Natural killer cell treated with Interleukin-12 subunit alpha and Interleukin-12 subunit beta and Interleukin-15 and Interleukin-18, amount 100 ng/mL, for 72 hours (primary cell): ENCODE data around the gene EFNA5. TPM values are rescaled to one million over a fixed set of nuclear protein-coding genes. Genes with fewer than 3 reads are reported as not detected.

Source experiments
- ATAC-seq, 2 donors: fragments of 150-1000 bp; cut with Tn5 transposase in 1 of 2; sonication (Bioruptor Pico), chemical (Tn5 transposase) in 1 of 2; 2 replicates each; pipeline ENCODE4 v1.10.0; 2021
- DNase-seq: peaks from one replicate; pipeline ENCODE4 v3.0.0; 2022; ENCODE audit warnings: low spot score
- H3K27ac Mint-ChIP-seq, 2 donors: 1 replicate in 1 of 2; 2 replicates in 1 of 2; pipeline ENCODE4 v1.8.0; 2022; ENCODE audit warnings: mixed read lengths in 2 of 2, mild to moderate bottlenecking in 1 of 2, moderate library complexity in 1 of 2
- H3K27me3 Mint-ChIP-seq, 2 donors: 1 replicate in 1 of 2; 2 replicates in 1 of 2; pipeline ENCODE4 v1.8.0; 2022; ENCODE audit warnings: mixed read lengths in 2 of 2
- H3K36me3 Mint-ChIP-seq: one replicate; pipeline ENCODE4 v1.8.0; 2022; ENCODE audit warnings: mixed read lengths
- H3K4me1 Mint-ChIP-seq, 2 donors: 1 replicate in 1 of 2; 2 replicates in 1 of 2; pipeline ENCODE4 v1.8.0; 2022; ENCODE audit warnings: low read depth in 2 of 2, mixed read lengths in 2 of 2, mild to moderate bottlenecking in 1 of 2
- H3K4me3 Mint-ChIP-seq: one replicate; pipeline ENCODE4 v1.8.0; 2022; ENCODE audit warnings: mixed read lengths
- H3K9me3 Mint-ChIP-seq: 2 replicates; pipeline ENCODE4 v1.8.0; 2022; ENCODE audit warnings: mixed read lengths
- total RNA-seq, 2 donors: library from RNA; stranded (reverse); gene quantifications; one replicate each; pipeline ENCODE4 v1.2.3, GENCODE V29; 2022

Gene EFNA5
- total RNA-seq, 2 donors from 2014 or later = 1.2 to 2.2 TPM

DNA sequence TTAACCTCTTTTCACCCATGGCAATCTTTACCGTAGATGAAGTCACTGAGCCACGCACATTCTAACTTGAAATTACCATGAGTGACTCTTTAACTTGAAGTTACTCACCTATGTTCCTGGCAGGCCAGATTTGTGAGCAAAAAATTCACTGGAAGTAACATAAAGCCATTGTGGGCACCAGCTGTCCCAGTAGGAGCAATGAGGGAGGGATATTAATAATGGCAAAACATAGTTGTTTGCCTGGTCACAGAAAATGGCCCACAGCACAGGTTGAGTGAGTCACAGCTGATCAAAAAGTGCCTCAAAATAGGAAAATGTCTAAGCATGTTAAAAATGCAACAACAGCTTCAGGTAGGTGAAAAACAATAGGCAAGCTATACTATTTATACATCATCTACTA lies 146.6 kb downstream of the EFNA5 start:
- peaks cover 12 to 15% of the 10 kb centered on the region in 2 donors for H3K4me1 Mint-ChIP-seq
- no peak overlapping the region for H3K4me3 Mint-ChIP-seq
- no peaks in the 10 kb centered on the region for H3K9me3 Mint-ChIP-seq
- H3K27ac Mint-ChIP-seq = no peak overlapping the region
- no peak for DNase-seq
- no peaks in the 10 kb centered on the region for H3K36me3 Mint-ChIP-seq
- H3K27me3 Mint-ChIP-seq = peaks cover 0 to 2% of the 10 kb centered on the region in 2 donors
- ATAC-seq = no peak

DNA sequence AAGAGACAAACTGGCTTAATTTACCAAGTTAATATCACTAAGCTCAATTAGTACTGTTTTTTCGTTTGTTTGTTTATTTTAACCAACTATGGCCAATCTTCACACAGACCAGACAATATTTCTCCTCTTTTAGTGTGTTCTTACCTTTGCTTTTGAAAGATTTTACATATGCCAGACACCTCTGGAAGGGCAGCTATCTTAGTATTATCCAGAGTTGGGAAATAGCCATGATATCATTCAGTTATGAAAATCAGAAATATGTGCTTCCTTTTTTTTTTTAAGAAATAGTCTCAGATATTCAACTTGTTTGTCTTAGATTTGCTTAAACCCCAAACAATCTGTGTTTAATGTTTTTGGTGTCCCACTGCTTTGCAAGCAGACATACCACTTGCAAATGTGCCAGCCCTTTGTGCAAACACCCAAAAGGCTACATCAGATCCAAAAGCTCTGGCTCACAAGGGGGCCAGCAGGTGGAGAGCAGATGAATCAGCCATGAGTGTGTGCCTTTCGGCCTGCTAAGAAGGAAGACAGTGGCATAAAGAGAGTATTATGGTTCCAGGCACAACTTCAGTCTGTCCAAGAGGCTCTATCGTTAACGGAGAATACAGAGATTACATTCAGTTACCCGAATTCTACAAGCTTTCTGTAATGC lies 147.6 kb downstream of the EFNA5 start:
- Mint-ChIP-seq H3K4me1 (peaks cover 13 to 15% of the 10 kb centered on the region in 2 donors), H3K27ac (peak overlapping the region in 1 of 2 donors; percentile 6), H3K36me3 (no peaks in the 10 kb centered on the region), H3K9me3 (no peaks in the 10 kb centered on the region), H3K4me3 (no peak overlapping the region), H3K27me3 (peaks cover 0 to 2% of the 10 kb centered on the region in 2 donors)
- no peak for DNase-seq
- no peak for ATAC-seq

DNA sequence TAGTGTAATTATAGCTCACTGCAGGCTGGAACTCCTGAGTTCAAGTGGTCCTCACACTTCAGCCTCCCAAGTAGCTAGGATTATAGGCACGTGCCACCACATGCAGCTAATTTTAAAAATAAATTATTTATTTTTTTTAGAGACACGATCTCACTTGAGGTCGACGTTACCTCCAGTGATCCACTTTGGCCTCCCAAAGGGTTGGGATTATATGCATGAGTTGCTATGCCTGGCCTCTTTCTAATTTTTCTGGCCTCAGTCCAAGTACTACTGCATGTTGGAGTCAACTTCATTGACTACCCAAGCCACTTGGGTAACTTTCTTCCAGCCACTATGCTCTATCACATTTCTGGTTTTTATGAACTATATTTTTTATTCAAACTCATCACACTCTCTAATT lies 148.3 kb downstream of the EFNA5 start:
- H3K4me1 Mint-ChIP-seq = peaks cover 16 to 20% of the 10 kb centered on the region in 2 donors
- DNase-seq (no peak), ATAC-seq (no peak)
- H3K36me3 Mint-ChIP-seq = no peaks in the 10 kb centered on the region
- no peak overlapping the region for H3K27ac Mint-ChIP-seq
- no peak overlapping the region for H3K4me3 Mint-ChIP-seq
- no peaks in the 10 kb centered on the region for H3K9me3 Mint-ChIP-seq
- H3K27me3 Mint-ChIP-seq = peaks cover 0 to 2% of the 10 kb centered on the region in 2 donors

DNA sequence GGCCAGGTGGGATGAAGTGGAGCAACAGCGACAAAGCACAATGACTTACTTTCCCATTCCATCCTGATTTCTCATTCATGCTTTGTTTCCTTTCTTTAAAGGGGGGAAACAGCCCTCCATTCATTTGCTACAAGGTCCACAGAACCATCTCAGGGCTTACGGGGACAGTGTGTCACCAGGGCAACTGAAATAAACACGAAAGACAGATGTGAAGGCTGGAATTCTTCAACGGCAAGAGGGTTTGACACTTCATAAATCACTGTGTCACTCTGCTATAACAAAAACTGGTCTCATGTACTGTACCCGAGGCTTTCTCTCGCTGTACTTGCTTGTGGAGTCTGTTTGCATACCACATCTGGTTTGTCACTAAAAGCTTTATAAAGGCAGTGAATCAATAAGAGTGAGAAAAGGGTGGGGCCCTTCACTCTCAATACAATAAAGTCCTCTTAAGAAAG lies 150.8 kb downstream of the EFNA5 start:
- Mint-ChIP-seq H3K4me3 (peak overlapping the region; percentile 72), H3K36me3 (no peaks in the 10 kb centered on the region), H3K4me1 (peaks cover 21 to 22% of the 10 kb centered on the region in 2 donors), H3K27ac (peak overlapping the region; percentile 3 to 72), H3K27me3 (no peaks in the 10 kb centered on the region), H3K9me3 (no peaks in the 10 kb centered on the region)
- DNase-seq (no peak), ATAC-seq (peak in 1 of 2 donors; percentile 36)

DNA sequence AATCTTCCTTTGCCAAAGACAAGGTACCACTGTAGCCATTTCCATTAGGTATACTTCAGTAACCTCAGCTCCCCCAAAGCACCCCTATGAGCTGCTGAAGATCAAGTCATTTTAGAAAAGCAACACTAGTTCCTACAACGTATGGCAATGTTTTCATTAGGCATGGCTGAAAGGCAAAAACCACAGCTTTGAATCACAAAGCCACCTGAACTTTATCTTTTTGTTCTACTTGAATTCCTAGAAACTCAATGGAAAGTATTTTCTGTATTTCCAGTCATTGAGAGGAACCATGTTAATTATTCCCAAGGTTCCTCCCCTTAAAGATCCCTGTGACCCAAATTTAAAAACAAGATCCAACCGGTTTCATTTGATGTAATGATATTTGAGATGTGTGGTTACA lies 152.1 kb downstream of the EFNA5 start:
- Mint-ChIP-seq H3K4me3 (no peak overlapping the region), H3K27ac (no peak overlapping the region), H3K9me3 (no peaks in the 10 kb centered on the region), H3K4me1 (peaks cover 17 to 22% of the 10 kb centered on the region in 2 donors), H3K27me3 (no peaks in the 10 kb centered on the region), H3K36me3 (no peaks in the 10 kb centered on the region)
- DNase-seq (no peak), ATAC-seq (no peak)

DNA sequence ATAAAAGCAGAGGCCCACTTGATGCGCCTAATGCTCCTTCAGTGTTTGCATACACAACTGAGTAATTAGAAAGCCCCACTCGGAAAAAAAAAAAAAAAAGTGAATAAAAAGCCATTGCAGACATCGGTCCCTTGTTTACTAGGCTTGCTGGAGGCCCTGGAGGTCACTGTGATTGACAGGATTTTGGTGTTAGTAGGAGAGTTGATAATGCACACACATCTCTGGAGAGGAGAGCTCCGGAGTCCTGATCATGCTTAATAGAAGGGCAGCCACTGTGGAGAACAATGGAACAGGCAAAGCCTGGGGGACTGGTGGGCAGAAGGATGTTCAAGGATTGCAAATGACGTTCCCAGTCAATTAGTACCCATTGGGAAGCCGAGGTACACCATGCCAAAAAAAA lies 152.5 kb downstream of the EFNA5 start:
- Mint-ChIP-seq H3K9me3 (no peaks in the 10 kb centered on the region), H3K27ac (no peak overlapping the region), H3K27me3 (no peaks in the 10 kb centered on the region), H3K4me1 (peaks cover 18 to 22% of the 10 kb centered on the region in 2 donors), H3K4me3 (no peak overlapping the region), H3K36me3 (no peaks in the 10 kb centered on the region)
- no peak for DNase-seq
- ATAC-seq = no peak

DNA sequence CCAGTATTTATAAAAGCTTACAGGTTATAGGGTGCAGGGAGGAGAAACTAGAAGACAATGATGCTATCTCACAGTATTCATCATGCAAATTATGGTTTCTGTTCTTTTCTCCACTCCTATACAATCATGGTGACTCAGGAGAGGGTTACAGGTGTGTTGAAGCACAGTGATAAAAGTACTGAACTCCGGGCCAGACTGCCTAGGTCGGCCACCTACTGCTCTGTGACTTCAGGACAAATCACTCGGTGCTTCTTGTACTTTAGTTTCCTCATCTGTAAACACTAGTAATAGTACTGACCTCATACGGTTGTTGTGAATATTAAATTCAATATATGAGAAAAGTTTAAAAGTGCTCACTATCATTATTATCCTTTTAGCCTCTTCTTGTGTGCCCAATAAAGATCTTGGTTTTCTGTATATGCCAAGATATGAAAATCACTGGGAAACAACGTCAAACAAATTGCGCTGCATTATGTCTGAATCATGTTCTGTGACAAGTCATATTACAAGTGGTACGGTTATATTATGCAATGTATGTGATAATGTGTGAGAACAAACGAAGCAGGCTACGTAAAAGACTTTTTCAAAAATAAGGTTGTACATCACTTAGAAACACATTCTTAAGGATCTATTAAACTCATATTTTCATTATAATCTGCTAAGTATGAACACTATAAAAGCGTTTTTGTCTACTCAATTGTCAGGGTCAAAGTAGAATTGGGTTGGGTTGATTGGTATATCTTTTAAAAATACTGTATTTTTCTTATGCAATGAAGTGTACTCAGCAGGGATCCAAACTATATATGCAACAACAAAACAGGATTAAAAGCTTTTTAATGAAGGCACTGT lies 153.3 kb downstream of the EFNA5 start:
- DNase-seq = no peak
- H3K4me3 Mint-ChIP-seq = no peak overlapping the region
- H3K27ac Mint-ChIP-seq = peak overlapping the region; percentile 2 to 12
- peaks cover 21 to 23% of the 10 kb centered on the region in 2 donors for H3K4me1 Mint-ChIP-seq
- H3K36me3 Mint-ChIP-seq = no peaks in the 10 kb centered on the region
- H3K27me3 Mint-ChIP-seq = no peaks in the 10 kb centered on the region
- no peaks in the 10 kb centered on the region for H3K9me3 Mint-ChIP-seq
- ATAC-seq = no peak

DNA sequence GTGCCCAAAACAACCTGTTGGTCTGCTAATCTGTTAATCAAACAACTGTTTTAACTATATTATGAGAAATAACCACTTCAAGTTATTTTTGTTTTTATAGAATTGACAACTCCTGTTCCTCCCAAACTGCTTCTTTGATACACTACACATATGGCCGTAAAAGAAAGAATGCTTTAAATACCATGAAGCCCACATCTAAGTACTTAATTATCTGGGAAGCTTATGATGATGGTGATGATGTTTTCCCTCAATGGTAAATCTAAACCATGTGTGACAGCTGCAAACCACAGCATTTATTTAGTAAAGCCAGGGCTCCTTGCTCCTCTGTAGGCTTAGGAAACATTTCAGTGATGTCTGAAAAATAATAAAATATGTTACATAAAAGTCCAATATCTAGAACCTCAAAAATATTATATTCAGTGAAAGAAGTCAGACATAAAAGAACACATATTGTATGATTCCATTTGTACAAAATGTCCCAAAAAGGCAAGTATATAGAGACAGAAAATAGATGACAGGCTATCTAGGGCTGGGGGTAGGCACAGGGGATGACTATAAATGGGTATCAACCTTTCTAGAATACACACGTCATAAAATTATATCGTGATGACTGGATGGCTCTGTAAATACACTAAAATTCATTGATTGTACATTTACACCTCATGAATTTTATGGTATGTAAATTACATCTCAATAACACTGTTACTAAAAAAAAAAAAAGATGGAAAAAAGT lies 154.1 kb downstream of the EFNA5 start:
- no peaks in the 10 kb centered on the region for H3K27me3 Mint-ChIP-seq
- H3K27ac Mint-ChIP-seq = peak overlapping the region in 1 of 2 donors; percentile 12
- H3K36me3 Mint-ChIP-seq = no peaks in the 10 kb centered on the region
- no peak overlapping the region for H3K4me3 Mint-ChIP-seq
- no peaks in the 10 kb centered on the region for H3K9me3 Mint-ChIP-seq
- DNase-seq (no peak), ATAC-seq (no peak)
- H3K4me1 Mint-ChIP-seq = peaks cover 21 to 28% of the 10 kb centered on the region in 2 donors

DNA sequence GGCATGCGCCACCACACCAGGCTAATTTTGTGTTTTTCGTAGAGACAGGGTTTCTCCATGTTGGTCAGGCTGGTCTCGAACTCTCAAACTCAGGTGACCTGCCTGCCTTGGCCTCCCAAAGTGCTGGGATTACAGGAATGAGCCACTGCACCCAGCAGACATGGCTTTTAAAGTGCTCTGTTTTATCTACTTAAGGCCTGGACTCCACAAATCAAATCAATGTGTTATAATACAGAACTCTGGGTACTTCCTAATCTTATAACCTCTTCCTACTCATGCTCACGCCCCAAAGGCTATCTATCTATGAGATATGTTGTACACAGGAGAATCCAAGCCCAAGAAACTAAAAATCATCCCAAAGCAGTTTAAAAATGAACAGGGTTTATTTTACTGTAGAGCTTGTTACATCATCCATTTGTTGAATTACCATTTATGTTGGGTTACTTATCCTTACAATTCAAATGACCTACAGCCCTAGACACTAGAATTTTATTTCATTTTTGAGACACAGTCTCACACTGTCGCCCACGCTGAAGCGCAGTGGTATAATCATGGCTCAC lies 155.1 kb downstream of the EFNA5 start:
- Mint-ChIP-seq H3K4me3 (no peak overlapping the region), H3K36me3 (no peaks in the 10 kb centered on the region), H3K27me3 (no peaks in the 10 kb centered on the region), H3K27ac (no peak overlapping the region), H3K4me1 (peaks cover 21 to 27% of the 10 kb centered on the region in 2 donors), H3K9me3 (no peaks in the 10 kb centered on the region)
- ATAC-seq = no peak
- DNase-seq = no peak

DNA sequence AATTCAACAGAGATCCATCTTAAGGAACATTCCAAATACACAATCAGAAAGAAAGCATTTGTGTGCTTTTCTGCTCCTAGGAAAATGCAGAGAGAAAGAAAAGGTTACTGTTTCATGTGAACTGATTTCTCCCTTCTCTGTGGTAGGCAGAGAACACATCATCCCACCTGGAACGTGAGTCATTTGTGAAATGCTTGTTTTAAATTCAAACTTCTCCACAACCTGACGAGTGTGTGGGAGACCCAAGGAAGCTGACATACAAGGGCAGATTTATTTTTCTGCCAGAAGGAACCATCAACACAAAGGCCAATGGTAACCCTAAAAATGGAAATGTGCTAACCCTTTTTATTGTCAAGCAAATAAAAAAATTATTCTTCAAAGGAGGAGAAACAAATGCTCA lies 156.4 kb downstream of the EFNA5 start:
- Mint-ChIP-seq H3K36me3 (no peaks in the 10 kb centered on the region), H3K9me3 (no peaks in the 10 kb centered on the region), H3K27ac (no peak overlapping the region), H3K4me1 (peaks cover 15 to 16% of the 10 kb centered on the region in 2 donors), H3K27me3 (no peaks in the 10 kb centered on the region), H3K4me3 (no peak overlapping the region)
- DNase-seq (no peak), ATAC-seq (no peak)

DNA sequence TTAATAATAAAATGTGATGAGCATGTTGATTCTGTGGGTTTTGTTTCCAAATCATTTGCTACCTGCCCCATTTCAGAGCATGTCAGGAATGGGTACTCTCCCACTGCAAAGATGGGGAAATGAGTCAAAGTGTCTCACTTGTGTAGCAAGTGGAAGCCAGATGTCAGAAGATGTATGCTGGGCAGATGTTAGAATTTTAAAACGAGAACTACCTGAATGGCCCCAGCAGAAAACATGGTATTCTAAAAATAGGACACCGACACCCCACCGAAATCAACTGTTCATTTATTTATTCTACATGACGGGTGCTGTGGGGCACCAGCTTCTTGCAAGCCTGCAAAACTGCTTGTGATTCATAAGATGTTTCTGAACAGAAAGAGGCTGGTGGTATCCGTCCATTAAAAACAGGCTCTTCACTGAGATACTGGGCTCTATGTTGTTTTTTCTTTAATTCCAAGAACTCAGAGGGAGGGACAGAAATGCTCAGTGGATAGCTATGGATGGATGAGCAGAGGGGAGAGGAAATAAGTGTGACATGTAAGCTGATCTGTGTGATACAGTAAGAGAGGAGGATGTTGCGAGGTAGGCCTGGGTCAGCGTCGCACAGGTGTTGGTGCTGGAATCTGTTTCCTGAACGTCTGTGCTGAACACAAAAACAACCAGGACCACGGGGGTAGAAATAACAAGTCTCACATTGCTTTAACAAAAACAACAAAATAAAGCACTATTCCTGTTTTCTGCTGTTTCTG lies 157.2 kb downstream of the EFNA5 start:
- no peak overlapping the region for H3K4me3 Mint-ChIP-seq
- no peaks in the 10 kb centered on the region for H3K9me3 Mint-ChIP-seq
- ATAC-seq (no peak), DNase-seq (no peak)
- H3K27me3 Mint-ChIP-seq = no peaks in the 10 kb centered on the region
- peaks cover 15 to 16% of the 10 kb centered on the region in 2 donors for H3K4me1 Mint-ChIP-seq
- no peaks in the 10 kb centered on the region for H3K36me3 Mint-ChIP-seq
- peak overlapping the region in 1 of 2 donors; percentile 49 for H3K27ac Mint-ChIP-seq

DNA sequence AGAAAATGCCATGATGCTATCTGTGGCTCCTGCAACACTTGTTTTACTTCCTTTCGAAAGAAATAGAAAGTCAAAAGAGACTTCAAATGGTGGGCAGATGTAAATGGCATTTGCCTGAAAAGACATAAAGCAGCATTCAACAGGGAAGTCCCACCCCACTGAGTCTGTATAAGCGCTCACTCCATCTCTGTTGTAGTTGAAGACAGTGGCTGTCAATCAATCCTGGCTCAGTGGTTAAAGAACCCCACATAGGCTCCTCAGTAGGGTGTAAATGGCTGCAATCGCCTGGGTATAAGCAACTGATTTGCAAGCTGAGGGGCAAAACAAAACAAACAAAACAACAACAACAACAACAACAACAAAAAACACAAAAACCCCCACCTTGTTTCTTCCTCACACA lies 158.7 kb downstream of the EFNA5 start:
- no peaks in the 10 kb centered on the region for H3K27me3 Mint-ChIP-seq
- H3K9me3 Mint-ChIP-seq = no peaks in the 10 kb centered on the region
- DNase-seq (no peak), ATAC-seq (no peak)
- H3K36me3 Mint-ChIP-seq = no peaks in the 10 kb centered on the region
- H3K4me3 Mint-ChIP-seq = no peak overlapping the region
- no peak overlapping the region for H3K27ac Mint-ChIP-seq
- H3K4me1 Mint-ChIP-seq = peaks cover 5 to 12% of the 10 kb centered on the region in 2 donors

DNA sequence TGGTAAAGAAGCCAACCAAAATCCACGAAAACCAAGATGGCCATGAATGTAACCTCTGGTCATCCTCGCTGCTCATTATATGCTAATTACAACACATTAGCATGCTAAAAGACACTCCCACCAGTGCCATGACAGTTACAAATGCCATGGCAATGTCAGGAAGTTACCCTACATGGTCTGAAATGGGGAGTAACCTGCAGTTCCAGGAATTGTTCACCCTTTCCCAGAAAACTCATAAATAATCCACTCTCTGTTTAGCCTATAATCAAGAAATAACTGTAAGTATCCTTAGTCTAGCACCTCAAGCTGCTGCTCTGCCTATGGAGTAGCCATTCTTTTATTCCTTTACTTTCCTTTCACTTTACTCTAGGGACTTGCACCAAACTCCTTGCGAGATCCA lies 160.6 kb downstream of the EFNA5 start:
- DNase-seq (no peak), ATAC-seq (no peak)
- Mint-ChIP-seq H3K4me1 (peaks cover 5 to 13% of the 10 kb centered on the region in 2 donors), H3K27ac (no peak overlapping the region), H3K36me3 (no peaks in the 10 kb centered on the region), H3K9me3 (no peaks in the 10 kb centered on the region), H3K27me3 (no peaks in the 10 kb centered on the region), H3K4me3 (no peak overlapping the region)
